ENCODE measurements around the gene B4GALT1.

- TF ChIP-seq CTCF (IDR thresholded peaks at IDR 0.05) = no peak
- no peak for TF ChIP-seq ZNF232 (CRISPR knock-in tag; IDR thresholded peaks at IDR 0.05)
- TF ChIP-seq ATF2 (CRISPR knock-in tag; IDR thresholded peaks at IDR 0.05; ENCODE audit: borderline replicate concordance, low read depth) = no peak
- TF ChIP-seq FOXJ3 (CRISPR knock-in tag; IDR thresholded peaks at IDR 0.05; ENCODE audit: borderline replicate concordance) = no peak
- TF ChIP-seq ZBTB21 (CRISPR knock-in tag; IDR thresholded peaks at IDR 0.05; ENCODE audit: borderline replicate concordance) = no peak
- TF ChIP-seq, protein P1, sequence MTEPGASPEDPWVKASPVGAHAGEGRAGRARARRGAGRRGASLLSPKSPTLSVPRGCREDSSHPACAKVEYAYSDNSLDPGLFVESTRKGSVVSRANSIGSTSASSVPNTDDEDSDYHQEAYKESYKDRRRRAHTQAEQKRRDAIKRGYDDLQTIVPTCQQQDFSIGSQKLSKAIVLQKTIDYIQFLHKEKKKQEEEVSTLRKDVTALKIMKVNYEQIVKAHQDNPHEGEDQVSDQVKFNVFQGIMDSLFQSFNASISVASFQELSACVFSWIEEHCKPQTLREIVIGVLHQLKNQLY (CRISPR knock-in tag; IDR thresholded peaks at IDR 0.05) = no peak
- no peak for TF ChIP-seq ATF1 (CRISPR knock-in tag; IDR thresholded peaks at IDR 0.05)
- TF ChIP-seq ZNF512 (CRISPR knock-in tag; IDR thresholded peaks at IDR 0.05; ENCODE audit: borderline replicate concordance) = no peak
- TF ChIP-seq CBFB (CRISPR knock-in tag; IDR thresholded peaks at IDR 0.05; ENCODE audit: low read depth) = no peak
- TF ChIP-seq, protein P2, sequence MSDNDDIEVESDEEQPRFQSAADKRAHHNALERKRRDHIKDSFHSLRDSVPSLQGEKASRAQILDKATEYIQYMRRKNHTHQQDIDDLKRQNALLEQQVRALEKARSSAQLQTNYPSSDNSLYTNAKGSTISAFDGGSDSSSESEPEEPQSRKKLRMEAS (CRISPR knock-in tag; IDR thresholded peaks at IDR 0.05) = no peak
- TF ChIP-seq ZNF532 (CRISPR knock-in tag; IDR thresholded peaks at IDR 0.05; ENCODE audit: borderline replicate concordance) = no peak
- TF ChIP-seq ZNF121 (CRISPR knock-in tag; IDR thresholded peaks at IDR 0.05) = no peak
- no peak for TF ChIP-seq CREM (CRISPR knock-in tag; IDR thresholded peaks at IDR 0.05)
- TF ChIP-seq TCF7 (CRISPR knock-in tag; IDR thresholded peaks at IDR 0.05; ENCODE audit: low read depth) = no peak
These were observed 23.0 kb upstream of the B4GALT1 start for GRCh38 chr9:33190021-33190705.

All from WTC11 (cell line).